ENCODE data around the gene RPL3.

Gene RPL3

DNA sequence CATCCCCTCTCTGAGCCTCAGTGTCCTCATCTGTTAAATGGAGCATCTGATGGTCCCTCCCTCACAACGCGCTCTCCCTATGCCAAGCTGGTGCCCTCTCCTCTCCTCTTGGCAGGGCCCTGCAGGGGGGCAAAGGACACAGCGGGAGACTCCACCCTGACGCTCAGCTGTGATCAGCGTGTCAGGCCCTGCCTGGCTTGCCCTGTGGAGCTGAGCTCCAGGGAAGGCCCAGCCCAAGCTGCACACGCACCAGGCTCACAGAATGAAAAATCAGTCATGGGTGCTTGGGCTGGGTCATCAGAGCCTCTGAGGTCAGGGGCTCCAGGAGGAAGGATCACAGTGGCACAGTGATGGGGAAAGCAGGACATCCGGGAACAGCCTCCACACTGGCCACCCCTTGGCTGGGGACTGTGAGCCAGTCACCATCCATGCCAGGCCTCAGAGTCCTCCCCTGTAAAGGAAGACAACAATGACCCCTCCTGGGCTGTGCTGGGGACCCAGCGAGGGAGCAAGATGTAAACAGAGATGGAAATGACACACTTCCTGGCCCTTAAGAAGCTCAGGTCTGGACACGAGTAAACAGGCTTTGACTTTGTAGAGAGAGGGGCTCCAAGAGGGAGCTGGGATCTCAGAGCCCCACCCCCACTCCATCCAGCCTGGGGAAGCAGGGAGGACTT lies 36.6 kb downstream of the RPL3 start:
- no peak for DNase-seq (ENCODE audit: low spot score)

DNA sequence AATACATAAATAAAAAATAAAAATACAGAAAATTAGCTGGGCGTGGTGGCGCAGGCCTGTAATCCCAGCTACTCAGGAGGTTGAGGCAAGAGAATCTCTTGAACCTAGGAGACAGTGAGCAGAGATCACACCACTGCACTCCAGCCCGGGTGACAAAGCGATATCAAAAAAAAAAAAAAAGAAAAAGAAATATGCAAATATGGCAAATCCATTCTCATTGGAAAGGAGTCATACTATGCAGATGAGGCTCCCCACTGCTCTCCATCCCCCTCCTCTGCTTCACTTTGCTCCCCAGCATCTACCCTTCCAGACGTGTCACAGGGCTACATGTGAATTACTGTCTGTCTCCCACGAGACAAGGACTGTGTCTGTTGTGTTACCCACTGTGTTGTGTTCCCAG lies 38.3 kb downstream of the RPL3 start:
- peak; percentile 16 for DNase-seq (ENCODE audit: low spot score)

DNA sequence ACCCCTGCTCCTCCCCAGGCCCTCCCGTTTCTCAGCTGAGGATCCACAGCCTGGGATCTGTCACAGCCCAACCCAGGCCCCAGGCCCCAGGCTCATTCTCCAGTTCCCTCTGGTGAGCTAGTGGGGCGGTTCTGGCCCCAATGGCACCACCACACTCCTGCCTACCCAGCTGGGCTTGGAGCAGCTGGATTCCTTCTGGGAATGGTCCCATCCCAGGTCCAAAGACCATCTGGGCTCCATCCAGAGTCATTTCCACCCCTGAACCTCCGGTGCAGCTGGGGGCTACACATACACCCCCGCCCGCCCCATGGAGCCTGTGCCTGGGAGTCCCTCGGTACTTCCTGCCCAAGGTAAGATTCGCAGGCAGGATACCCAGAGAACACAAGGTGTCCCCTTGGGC lies 39.2 kb downstream of the RPL3 start:
- no peak for DNase-seq (ENCODE audit: low spot score)

DNA sequence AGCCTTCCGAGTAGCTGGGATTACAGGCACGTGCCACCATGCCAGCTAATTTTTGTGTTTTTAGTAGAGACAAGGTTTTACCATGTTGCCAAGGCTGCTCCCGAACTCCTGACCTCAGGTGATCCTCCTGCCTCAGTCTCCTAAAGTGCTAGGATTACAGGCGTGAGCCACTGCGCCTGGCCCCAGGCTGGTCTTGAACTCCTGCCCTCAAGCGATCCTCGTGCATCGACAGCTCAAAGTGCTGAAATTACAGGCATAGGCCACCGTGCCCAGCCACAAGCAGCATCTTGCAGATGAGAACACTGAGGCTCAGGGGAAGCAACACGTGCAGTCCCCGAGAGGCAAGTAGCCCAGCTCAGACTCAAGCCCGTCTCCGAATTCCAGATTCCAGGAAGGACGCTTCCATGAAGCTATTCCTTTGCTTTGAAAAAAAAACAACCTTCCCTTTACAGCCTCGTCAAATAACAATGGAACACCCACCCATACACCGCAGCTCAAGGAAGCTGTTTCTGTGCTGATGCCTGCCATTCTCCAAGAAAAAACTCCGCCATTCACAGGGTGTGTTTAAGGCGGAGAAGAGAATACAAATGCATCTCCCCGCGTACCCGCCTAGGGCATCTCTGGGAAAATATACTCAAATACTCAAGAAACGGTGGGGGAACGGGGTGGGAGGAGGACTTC lies 40.1 kb downstream of the RPL3 start:
- DNase-seq (ENCODE audit: low spot score) = no peak

DNA sequence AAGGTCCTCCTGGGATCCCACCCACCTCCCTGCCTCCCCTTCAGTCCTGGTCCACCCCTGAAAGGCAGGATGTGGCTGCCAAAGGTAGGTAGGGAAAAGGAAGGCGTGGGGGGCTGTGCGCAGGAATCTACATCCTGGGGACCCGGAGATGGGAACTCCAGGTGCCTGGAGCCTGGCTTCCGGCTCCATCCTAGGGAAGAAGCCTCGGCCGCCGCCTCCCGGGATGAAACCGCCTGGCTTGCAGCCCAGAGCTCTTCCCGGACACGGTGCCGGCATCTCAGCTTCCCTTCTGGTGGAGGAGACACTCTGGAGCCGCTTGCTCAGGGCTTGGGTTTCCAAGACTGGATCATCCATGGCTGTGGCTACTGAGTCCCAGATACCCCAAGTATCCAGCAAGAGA lies 41.4 kb downstream of the RPL3 start:
- DNase-seq (ENCODE audit: low spot score) = no peak

DNA sequence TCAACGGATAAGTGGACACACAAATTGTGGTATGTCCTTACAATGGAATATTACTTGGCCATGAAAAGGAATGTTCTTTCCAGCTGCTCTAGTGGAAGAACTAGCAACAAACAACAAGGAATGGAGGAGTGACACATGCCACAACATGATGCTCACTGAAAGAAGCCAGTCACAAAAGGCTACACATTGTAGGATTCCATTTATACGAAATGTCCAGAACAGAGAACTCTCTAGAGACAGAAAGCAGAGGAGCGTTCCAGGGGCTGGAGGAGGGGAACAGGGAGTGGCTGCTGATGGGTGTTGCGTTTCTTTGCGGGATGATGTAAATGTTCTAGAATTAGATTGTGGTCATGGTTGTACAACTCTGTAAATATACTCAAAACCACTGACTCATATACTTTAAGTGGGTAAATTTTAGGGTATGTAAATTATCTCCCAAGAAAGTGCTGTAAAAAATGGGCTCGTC lies 42.2 kb downstream of the RPL3 start:
- DNase-seq (ENCODE audit: low spot score) = no peak

DNA sequence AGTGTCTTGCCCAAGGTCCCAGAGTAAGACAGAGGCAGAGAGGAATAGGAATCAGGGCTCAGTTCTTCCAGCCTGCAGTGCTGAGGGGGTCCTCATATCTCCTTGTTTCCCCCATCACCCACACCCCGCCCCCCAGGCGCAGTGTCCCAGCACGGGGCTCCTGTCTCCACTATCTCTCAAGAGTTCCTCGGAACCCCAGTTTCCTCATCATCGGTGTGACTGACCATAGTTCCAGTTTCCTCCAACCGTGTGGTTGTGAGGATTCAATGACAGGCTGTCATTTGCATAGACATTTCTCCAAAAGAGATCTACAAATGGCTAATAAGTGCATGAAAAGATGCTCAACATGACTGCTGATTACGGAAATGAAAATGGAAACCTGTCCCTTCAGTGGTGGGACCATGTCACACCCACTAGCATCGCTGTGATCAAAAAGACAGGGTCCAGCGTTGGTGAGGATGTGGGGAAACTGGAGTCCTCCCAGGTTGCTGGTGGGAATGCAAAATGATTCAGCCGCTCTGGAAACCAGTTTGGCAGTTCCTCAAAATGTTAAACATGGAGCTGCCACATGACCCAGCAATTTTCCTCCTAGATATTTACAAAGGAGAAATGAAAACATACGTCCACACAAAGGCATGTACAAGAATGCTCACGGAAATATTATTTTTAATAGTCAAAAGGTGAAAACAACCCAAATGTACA lies 42.8 kb downstream of the RPL3 start:
- DNase-seq (ENCODE audit: low spot score) = no peak

DNA sequence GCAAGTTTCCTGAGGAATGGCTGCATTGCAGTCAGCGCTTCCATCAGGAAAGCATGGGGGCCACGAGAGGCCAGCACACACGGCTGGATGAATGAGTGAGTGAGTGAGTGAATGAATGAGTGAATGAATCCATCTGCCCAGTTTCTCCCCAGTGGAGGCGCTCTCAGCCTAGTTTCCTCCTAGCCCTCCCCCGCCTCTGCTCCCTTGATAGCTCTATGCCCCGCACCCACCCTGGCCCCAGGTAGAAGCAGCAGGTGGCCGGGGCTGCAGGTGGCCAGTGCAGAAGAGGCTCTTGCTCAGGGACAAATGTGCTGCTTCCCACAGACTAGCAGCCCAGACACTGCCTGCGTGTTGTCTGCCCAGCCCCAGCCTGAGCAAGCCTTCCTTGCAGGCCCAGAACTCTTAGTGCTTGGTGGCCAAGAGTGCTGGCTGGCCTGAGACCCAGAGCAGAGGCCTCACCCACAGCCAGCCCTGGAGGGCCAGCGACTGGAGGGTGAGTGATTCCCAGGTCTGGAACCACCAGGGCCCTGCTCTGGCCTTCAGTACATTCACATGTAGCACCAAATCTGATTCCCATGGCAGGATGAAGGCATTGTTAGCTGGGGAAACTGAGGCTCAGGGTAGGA lies 43.5 kb downstream of the RPL3 start:
- no peak for DNase-seq (ENCODE audit: low spot score)

DNA sequence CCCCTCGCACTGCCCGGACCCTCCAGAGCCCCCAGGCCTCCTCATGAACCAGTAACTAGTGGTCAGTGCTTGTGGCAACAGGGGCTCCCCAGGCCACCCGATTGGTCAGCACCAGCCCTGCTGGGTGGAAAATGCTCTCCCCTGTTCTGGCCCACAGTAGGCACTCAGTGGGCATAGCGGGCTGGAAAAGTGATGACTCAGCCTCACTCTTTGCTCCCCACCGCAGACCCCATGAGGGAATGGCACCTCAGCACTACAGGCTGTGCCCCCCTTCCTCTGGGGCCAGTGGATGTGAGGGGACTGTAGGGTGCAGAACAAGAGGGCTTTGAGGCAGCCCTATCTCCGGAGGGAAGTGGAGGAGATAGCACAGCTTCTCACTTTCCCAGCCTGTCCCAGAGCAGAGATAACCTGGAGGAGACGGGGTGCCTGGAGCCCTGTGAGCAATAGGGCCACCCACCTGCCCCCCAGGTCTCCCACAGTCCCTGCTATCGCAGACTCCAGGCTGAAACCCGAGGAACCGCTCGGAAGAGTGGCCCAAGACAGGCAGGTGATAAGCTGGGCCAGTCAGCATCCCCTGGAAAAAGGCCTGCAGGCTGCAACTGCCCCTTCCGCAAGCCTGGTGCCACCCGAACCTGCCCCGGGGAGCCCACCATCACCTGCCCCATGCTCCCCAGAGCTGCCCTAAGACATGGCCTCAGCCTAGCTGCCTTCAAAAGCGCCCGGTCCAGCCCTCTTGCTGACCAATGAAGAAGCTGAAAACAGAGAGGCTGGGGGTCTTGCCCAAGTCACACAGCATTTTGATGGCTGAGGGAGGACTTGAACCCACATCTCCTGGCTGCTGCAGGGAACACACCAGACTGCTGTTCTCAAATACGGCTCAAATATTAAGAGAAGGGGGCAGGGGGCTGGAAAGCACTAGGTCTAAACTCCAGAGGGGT lies 45.2 kb downstream of the RPL3 start:
- no peak for DNase-seq (ENCODE audit: low spot score)

DNA sequence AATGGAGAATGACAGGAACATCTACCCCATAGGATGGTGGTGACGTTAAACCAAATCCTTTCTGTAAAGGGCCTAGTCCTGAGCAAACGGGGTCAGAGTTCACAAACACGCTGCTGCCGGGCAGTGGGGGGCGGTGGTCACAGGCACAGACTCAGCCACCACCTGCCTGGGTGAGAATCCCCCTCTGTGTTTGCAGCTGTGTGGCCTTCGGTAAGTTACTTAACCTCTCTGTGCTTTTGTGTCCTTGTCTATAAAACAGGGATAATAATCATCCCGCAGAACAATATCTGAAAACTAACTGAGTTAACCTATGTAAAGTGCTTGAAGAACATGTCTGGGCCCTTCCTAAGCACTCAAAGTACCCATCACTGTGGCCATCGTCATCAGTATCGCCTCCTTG lies 48.6 kb downstream of the RPL3 start:
- no peak for DNase-seq (ENCODE audit: low spot score)

DNA sequence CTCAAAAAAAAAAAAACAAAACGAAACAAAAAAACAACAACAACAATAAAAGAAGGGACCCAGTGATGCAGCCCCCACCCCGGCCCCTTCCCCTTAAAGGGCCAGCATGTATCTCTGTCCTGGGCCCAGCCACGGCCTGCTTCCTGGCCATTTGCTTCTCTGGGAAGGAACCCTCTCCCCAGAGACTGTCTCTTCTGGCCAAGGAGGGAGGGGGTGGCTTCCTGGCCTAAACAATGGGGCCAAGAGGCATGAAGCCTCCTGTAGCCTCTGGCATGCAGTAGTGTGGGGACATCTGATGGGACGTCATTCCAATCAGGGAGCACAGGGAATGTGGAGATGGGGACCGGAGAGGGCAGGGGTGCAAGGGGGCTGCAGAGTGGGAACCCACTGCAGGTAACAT lies 49.1 kb downstream of the RPL3 start:
- DNase-seq (ENCODE audit: low spot score) = no peak

DNA sequence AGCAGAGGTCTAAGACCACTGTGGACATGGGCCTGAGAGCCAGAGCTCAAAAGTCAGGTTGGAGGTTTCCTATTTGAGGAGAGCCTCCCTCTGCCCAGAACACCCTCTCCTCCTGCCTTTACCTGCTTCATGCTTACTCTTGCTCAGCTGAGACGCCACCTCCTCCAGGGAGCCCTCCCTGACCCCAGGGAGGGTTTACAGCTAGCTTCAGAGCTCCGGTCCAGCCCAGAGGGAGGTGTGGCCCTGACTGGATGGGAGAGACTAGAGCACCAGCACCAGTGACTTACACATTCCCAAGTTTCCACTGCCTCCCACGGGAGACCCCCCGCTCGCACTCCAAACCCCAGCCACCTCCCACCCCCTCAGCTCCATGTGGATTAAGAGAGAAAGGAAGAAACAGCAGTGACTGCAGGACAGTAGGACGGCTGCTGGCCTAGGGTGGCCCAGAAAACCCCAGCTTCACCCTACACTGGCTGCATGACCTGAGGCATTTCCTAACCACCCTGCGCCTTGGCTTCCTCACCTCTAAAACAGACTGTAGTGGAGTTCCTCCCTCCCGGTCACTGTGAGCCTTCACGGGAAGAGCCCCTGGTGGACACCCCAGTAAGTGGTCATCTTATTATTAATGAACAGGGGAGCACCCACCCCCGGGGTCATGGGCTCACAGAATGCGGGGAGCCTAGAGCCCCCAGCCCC lies 50.2 kb downstream of the RPL3 start:
- no peak for DNase-seq (ENCODE audit: low spot score)

DNA sequence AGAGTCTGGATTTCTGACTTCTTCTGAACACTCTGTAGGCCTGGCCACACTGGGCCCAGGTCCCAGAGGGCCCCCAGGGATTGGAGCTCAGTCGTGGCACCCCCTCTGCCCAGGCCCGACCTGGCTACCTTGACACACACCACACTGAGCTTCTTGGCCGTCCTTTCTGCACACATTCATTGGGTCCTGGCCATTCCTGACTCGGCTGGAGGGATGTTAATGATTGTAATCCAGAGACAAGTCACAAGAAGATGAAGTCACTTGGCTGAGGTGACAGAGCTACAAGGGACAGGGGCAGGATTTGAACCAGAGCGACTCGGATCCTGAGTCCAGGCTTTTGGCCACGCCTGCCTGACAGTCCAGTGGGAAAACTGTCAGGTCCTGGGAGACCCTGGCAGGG lies 50.8 kb downstream of the RPL3 start:
- no peak for DNase-seq (ENCODE audit: low spot score)

DNA sequence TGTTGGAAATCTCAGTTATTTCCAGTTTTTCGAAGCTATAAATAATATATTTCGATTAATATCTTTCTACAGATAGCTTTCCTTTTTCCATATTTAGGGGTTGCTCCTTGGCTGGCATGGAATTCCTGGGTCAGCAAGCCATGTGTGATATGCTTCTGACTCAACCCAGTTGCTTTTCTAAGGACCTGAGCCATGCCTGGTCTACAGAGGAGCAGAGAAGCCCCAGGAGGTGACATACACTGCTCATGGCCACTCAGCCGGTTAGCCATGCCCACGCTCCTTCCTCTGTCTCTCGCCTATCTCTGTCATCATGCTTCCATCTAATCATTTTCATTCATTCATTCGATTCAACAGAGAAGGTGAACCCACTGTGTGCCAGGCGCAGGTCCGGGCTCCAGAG lies 51.4 kb downstream of the RPL3 start:
- DNase-seq (ENCODE audit: low spot score) = no peak

DNA sequence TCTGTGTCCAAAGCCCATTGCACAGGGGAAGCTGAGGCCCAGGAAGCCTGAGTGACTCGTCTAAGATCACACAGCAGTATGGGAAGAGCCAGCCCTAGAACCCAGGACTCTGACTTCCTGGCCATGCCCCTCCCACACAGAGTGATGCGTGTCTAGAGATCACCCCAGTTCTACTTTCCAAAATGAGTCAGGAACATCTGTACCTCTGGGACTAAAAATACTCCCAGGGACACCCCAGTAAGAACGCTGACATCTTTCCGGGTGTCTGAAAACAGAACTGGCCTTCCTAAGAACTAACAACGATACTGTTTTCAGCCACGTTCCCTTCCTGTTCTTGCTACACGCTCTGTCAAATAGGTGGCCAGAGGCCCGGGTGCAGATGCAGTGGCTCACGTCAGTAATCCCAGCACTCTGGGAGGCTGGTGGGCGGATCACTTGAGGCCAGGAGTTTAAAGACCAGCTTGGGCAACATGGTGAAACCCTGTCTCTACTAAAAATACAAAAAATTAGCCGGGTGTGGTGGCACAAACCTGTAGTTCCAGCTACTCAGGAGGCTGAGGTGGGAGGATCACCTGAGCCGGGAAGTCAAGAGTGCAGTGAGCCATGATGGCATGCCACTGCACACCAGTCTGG lies 52.9 kb downstream of the RPL3 start:
- DNase-seq (ENCODE audit: low spot score) = peak; percentile 39

DNA sequence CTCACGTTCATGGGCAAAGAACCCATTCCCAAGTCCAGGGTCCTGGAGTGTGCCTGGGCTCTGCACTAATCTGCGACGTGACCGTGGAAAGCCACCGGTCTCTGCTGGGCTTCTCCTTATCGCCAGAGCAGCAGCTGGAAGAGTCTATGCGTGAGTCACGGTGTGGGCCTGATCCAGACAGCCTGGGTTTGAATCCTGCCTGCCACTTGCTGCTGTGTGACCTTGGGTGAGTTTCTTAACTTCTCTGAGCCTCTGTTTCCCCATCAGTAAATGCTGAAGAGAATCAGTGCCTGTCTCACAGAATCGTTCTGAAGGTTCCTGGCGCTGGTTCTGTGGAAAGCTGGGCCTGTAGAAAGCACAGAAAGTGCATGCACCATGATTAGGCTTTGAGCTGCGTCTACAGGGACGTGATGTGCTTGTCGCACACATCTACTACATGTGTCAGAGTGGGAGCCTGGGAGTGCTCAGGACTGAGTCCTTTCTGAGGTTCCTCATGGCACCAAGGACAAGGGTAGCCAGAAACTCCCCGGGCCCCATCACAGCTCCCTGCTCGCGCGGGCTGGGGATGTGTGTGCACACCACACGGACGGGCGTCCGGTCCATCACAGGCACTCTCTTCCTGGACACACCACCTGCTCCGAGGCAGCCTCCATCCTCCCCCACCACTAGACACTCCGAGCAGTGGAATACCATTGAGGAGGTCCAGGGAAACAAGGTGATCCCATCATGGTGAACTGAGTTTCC lies 54.1 kb downstream of the RPL3 start:
- no peak for DNase-seq (ENCODE audit: low spot score)

DNA sequence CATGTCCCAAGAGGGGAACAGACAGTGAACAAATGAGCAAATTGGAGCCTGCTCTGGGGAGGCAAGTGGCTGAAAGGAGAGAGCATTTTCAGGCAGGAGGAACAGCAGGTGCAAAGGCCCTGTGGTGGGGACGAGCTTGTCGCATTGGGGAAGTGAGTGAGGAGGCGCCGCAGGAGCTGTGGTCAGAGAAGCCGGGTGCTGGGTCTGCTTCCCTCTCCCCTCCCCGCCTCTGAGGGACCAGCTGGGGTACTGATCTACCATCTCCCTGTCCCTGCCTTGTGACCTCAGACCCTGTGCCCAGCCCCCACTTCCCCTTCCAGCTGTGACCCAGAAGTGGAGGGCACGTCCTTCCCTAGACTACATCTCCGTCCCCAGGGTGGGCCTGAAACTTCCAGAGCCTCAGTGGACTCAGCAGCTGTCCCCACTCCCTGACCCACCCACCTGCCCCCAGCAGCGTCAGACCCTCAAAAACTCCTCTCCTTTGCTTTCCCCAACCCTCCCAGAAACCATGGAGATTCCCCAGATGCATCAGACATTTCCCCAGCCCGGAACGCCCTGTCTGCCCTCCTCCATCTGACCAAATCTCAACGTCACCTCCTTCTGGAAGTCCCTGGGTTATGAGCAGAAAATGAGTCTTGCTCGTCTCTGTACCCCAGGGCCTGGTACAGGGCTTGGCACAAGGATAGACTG lies 54.9 kb downstream of the RPL3 start:
- no peak for DNase-seq (ENCODE audit: low spot score)

DNA sequence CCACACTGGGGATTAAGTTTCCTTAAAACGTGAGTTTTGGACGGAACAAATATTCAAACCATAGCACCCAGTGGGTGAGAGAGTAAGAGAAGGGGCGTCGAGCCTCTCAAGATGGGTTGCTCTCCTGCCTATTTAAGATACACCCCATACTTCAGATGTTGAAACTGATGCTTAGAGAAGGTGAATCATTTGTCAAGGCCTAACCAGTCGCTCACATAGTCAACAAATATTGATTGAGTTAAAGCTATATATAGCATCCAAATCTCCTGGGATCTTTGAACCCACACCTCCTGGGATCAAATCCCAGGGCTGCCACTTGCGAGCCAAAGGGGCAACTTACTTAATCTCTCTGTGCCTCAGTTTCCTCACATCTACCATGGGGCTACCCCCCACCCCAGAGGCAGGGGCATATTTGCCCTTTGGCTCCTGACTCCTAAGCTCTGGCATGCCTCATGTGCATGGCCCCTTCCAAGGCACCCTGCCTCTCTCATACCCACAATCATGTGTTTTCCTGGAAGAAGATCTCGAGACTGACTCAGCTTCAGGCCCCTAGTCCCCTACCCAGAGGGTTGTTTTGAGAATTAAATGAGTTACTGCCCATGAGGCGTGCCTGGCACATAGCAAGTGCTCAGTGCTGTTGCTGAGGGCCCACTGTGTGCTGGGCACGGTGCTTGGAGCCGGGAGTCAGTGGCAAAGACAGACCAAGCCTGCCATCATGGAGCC lies 55.6 kb downstream of the RPL3 start:
- DNase-seq (ENCODE audit: low spot score) = no peak

All from RKO (cell line).